HepG2 (cell line): ENCODE measurements around the gene GPT2. TPM values are rescaled to one million over a fixed set of nuclear protein-coding genes. Genes with fewer than 3 reads are reported as not detected.

Source experiments
- AGO1 ChIP-seq: fragments of 200-400 bp; formaldehyde crosslinking; IDR thresholded peaks from 2 replicates; pipeline ENCODE4 v1.6.1; 2017; ENCODE audit warnings: mild to moderate bottlenecking, low read depth, low read length, moderate library complexity; ENCODE audit not compliant: poor library complexity, severe bottlenecking
- ARID3A ChIP-seq: IDR thresholded peaks from 2 replicates; pipeline ENCODE4 v1.6.1; 2012; ENCODE audit warnings: low read depth, low read length, improper control_type of control experiment
- ATF2 ChIP-seq: sonication (generic); formaldehyde crosslinking; IDR thresholded peaks from 2 replicates; pipeline ENCODE4 v1.4.0; 2020; ENCODE audit warnings: missing genetic modification reagents
- CBX5 ChIP-seq: sonication (generic); formaldehyde crosslinking; IDR thresholded peaks from 2 replicates; pipeline ENCODE4 v1.4.0; 2020; ENCODE audit warnings: missing genetic modification reagents, borderline replicate concordance
- CC2D1A ChIP-seq: sonication (generic); formaldehyde crosslinking; IDR thresholded peaks from 2 replicates; pipeline ENCODE4 v1.8.1; 2023; ENCODE audit warnings: mild to moderate bottlenecking, missing genetic modification reagents
- HNF4G ChIP-seq, 2 experiments: sonication (generic) in 1 of 2; formaldehyde crosslinking in 1 of 2; IDR thresholded peaks; 2 replicates each; pipeline versions ENCODE4 v1.4.0 to v1.6.1; 2011 to 2020; ENCODE audit warnings: borderline replicate concordance in 2 of 2, low read depth in 2 of 2, mild to moderate bottlenecking in 2 of 2, low read length in 1 of 2, missing genetic modification reagents in 1 of 2, moderate library complexity in 1 of 2
- SOX5 ChIP-seq: IDR thresholded peaks from 2 replicates; pipeline ENCODE4 v1.6.1; 2016; ENCODE audit warnings: borderline replicate concordance
- TOPORS ChIP-seq: sonication (generic); formaldehyde crosslinking; IDR thresholded peaks from 2 replicates; pipeline ENCODE4 v1.8.0; 2023; ENCODE audit warnings: mild to moderate bottlenecking, missing genetic modification reagents
- TRIM22 ChIP-seq: fragments of 450-650 bp; IDR thresholded peaks from 2 replicates; pipeline ENCODE4 v1.6.1; 2017
- ZBTB34 ChIP-seq: sonication (generic); formaldehyde crosslinking; IDR thresholded peaks from 2 replicates; pipeline ENCODE4 v1.8.0; 2022; ENCODE audit warnings: mild to moderate bottlenecking, missing genetic modification reagents
- ZBTB49 ChIP-seq: sonication (generic); formaldehyde crosslinking; IDR thresholded peaks from 2 replicates; pipeline ENCODE4 v1.4.0; 2020; ENCODE audit warnings: missing genetic modification reagents, borderline replicate concordance
- ZFP36L1 ChIP-seq: sonication (generic); formaldehyde crosslinking; IDR thresholded peaks from 2 replicates; pipeline ENCODE4 v1.8.0; 2022; ENCODE audit warnings: mild to moderate bottlenecking, missing genetic modification reagents, moderate library complexity
- ZIK1 ChIP-seq: sonication (generic); formaldehyde crosslinking; IDR thresholded peaks from 2 replicates; pipeline ENCODE4 v1.5.0; 2020; ENCODE audit warnings: mild to moderate bottlenecking, low read depth, missing genetic modification reagents, borderline replicate concordance
- ZMAT3 ChIP-seq: sonication (generic); formaldehyde crosslinking; conservative IDR thresholded peaks from 2 replicates; pipeline ENCODE4 v1.7.0; 2021; ENCODE audit warnings: missing genetic modification reagents
- ZNF253 ChIP-seq: sonication (generic); formaldehyde crosslinking; IDR thresholded peaks from 2 replicates; pipeline ENCODE4 v1.8.0; 2022; ENCODE audit warnings: mild to moderate bottlenecking, missing genetic modification reagents, borderline replicate concordance
- ZNF468 ChIP-seq: sonication (generic); formaldehyde crosslinking; IDR thresholded peaks from 2 replicates; pipeline ENCODE4 v1.8.0; 2022; ENCODE audit warnings: mild to moderate bottlenecking, moderate library complexity, missing genetic modification reagents
- ZNF562 ChIP-seq: sonication (generic); formaldehyde crosslinking; IDR thresholded peaks from 2 replicates; pipeline ENCODE4 v1.8.0; 2022; ENCODE audit warnings: missing genetic modification reagents, borderline replicate concordance
- polyA plus RNA-seq, 8 experiments: library from polyadenylated mRNA; depleted of rRNA in 3 of 8; stranded (reverse) in 7 of 8; unstranded in 1 of 8; fragments of >200 nt; fragmentation: Illumina TruSeq in 4 of 8; extraction: Trizol in 4 of 8; gene quantifications; 2 replicates each; pipeline versions ENCODE4 v1.2.1 to v1.2.3, GENCODE V29; 2011 to 2016; ENCODE audit warnings: low read depth in 4 of 8, missing spikeins in 1 of 8, mixed read lengths in 1 of 8; ENCODE audit not compliant: insufficient read depth in 1 of 8
- total RNA-seq, 5 experiments: library from RNA; depleted of rRNA; stranded (reverse); fragments of >200 nt; fragmentation: Illumina TruSeq; extraction: Trizol; gene quantifications; 2 replicates each; pipeline ENCODE4 v1.2.3, GENCODE V29; 2016; ENCODE audit warnings: low read depth in 1 of 5

Gene GPT2
- total and polyA plus RNA-seq, 2 of the 13 experiments (the other 11 are each of a cell fraction or from before 2014, with no cell fraction given) = 138 to 267 TPM

GRCh38 chr16:46973207-46973995 is 89.2 kb downstream of the GPT2 start, which contains the start of gene DNAJA2 (continued):
- TF ChIP-seq ZBTB49 (CRISPR knock-in tag) = peak; percentile 40; the same call in 1 of the 2 replicates
- peak; percentile 84; the same call in 1 of the 2 replicates for TF ChIP-seq ATF2 (CRISPR knock-in tag)
- peak; percentile 91 for TF ChIP-seq ZFP36L1 (CRISPR knock-in tag)
- TF ChIP-seq ZBTB34 (CRISPR knock-in tag) = peak; percentile 30; the same call in 1 of the 2 replicates
- TF ChIP-seq ZNF253 (CRISPR knock-in tag) = no peak; the same call in 1 of the 2 replicates
- peak; percentile 96 for TF ChIP-seq ZMAT3
- peak; percentile 70; the same call in 1 of the 2 replicates for TF ChIP-seq TOPORS (CRISPR knock-in tag)
- TF ChIP-seq AGO1 = peak; percentile 46
- TF ChIP-seq ZNF562 (CRISPR knock-in tag) = peak; percentile 68; the same call in 1 of the 2 replicates
- 0 out of 2 replicates have a peak, but pooled peaks have one; percentile 53 for TF ChIP-seq ZIK1 (CRISPR knock-in tag)
- peak; percentile 24; the same call in 1 of the 2 replicates for TF ChIP-seq ARID3A
- TF ChIP-seq CC2D1A (CRISPR knock-in tag) = no peak
- TF ChIP-seq HNF4G (IDR thresholded peaks at IDR 0.05; ENCODE audit: borderline replicate concordance, low read depth, low read length) = peak; percentile 61
- TF ChIP-seq HNF4G (CRISPR knock-in tag; IDR thresholded peaks at IDR 0.05; ENCODE audit: borderline replicate concordance, low read depth) = peak; percentile 61; the same call in 1 of the 2 replicates
- no peak for TF ChIP-seq TRIM22
- peak; percentile 53; the same call in 1 of the 2 replicates for TF ChIP-seq SOX5
- TF ChIP-seq ZNF468 (CRISPR knock-in tag) = no peak
- no peak for TF ChIP-seq CBX5 (CRISPR knock-in tag)
